Measurements from ENCODE around the gene CPSF7.

The CPSF7 gene

DNA sequence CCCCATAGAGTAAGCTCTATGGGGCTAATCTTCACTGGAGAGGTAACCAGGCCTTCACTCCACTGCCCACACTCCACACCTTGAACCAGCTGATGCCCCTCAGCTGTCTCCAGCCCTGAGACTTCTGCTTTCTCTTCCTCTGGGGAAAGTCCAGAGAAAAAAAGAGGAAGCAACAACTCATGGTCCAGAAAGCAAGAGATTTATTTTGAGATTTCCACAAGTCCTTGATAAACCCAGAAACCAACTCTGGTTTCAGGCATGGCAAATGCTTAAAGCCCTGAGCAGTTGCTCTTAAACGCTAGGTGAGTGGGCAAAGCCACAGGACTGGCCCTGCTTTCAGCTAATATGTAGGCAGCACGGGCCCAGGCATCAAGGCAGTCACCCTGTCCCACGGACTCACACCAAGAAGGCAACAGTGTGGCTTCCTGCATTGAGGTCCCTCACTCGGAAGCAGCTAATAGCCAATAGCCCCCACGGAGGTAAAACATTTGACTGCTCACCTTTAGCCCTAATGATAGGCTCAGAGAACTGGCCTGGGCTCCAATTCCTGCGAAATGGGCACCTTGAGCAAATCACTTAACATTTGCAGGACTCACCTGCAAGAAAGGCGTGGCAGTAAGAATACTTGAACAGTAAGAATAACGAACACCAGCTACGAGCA, 72.4 kb downstream of the CPSF7 start:
- DNase-seq, result no peak

DNA sequence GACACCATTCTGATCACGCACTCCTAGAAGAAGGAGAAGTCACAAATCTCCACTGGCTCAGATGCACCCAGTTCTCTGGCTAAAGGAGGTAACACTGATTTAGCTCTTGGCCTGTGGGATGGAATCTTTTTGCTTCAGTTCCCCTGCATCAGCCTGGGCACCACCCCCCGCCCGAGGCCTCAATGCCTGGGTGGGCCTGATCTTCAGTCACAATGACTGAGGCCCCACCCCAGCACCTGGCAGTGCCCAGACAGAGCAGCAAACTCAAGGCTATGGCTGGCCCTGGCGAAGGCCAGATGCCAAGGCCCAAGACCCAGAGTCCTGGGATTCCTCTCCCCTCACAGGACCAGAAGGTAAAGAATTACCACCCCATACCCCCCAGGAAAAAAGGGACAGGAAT, 73.1 kb downstream of the CPSF7 start:
- no peak for DNase-seq

DNA sequence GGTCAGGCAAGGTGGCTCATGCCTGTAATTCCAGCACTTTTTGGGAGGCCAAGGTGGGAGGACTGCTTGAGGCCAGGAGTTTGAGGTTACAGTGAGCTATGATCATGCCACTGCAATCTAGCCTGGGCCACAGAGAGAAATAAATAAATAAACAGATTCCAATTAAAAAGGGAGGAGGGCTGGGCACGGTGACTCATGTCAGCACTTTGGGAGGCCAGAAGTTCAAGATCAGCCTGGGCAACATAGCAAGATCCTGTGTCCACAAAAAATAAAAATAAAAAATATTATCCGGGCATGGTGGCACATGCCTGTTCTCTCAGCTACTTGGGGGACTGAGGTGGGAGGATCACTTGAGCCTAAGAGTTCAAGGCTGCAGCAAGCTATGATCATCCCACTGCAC, 75.6 kb downstream of the CPSF7 start:
- no peak for DNase-seq

DNA sequence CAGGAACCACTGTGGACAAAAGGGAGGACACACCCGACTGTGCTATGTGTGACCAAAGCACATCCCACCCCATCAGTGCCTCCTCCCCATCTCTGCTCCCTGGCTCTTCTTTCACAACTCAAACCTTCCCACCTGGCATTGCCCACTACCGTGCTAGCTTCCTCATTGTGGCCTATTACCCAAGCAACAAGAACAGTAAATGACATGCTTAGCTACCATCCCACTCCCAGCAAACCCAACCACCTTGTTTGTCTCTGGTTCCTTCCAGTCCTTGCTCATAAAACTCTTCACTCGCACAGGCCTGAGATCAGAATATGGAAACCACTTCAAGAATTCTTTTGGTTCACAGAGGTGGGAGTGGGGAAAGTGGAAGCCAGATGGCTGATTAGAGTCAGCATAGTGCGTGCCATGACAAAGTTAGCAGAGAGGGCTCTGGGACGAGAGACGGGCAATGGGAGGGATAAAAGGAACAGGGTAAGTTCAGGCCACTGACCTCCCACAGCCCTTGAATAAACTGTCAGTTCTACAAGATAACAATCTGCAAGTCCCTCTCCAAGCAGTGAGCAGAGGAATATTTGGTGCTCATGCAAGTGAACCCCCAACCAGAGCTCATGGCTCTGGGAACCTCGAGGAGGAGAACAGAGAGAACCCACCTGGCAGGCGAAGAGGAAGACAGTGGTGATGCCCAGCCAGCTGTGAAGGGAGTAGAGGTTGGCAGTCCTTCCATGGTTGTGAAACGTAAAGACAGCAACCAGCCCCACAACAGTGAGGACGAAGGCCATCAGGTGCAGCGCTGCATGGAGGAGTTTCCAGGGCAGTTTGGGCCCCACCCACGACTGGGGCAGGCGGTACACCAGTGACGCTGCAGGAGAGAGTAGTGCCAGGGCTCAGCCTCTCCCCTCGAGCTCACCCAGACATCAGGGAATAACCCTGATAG, 76.4 kb downstream of the CPSF7 start:
- DNase-seq, result no peak
